K562 (cell line): ENCODE measurements around the gene TPX2. TPM values are rescaled to one million over a fixed set of nuclear protein-coding genes. Genes with fewer than 3 reads are reported as not detected.

ENCODE experiments used
- ARHGAP35 ChIP-seq: fragments of 450-650 bp; IDR thresholded peaks from 2 replicates; pipeline ENCODE4 v1.6.1; 2018; ENCODE audit not compliant: partially characterized antibody
- BMI1 ChIP-seq: fragments of 150-350 bp; IDR thresholded peaks from 2 replicates; pipeline ENCODE4 v1.6.1; 2014; ENCODE audit warnings: low read length
- CBFB ChIP-seq: sonication (generic); formaldehyde crosslinking; IDR thresholded peaks from 2 replicates; pipeline ENCODE4 v1.4.0; 2020; ENCODE audit warnings: mild to moderate bottlenecking, missing genetic modification reagents
- CBX1 ChIP-seq: sonication (generic); IDR thresholded peaks from 2 replicates; pipeline ENCODE4 v1.6.1; 2016; ENCODE audit warnings: antibody characterized with exemption, low read depth, mild to moderate bottlenecking
- GTF2E2 ChIP-seq: fragments of 200-800 bp; sonication (Bioruptor generic); IDR thresholded peaks from 2 replicates; pipeline ENCODE4 v1.6.1; 2016; ENCODE audit warnings: missing genetic modification characterization, missing compliant biosample characterization
- HDAC2 ChIP-seq: fragments of 450-650 bp; IDR thresholded peaks from 2 replicates; pipeline ENCODE4 v1.6.1; 2016; ENCODE audit warnings: mild to moderate bottlenecking
- KLF6 ChIP-seq: fragments of 250-450 bp; sonication (Bioruptor Pico); IDR thresholded peaks from 2 replicates; pipeline ENCODE4 v1.4.0; 2020; ENCODE audit warnings: mild to moderate bottlenecking, moderate library complexity, borderline replicate concordance
- MAFG ChIP-seq: fragments of 450-650 bp; conservative IDR thresholded peaks from 2 replicates; pipeline ENCODE4 v1.6.1; 2016; ENCODE audit warnings: missing genetic modification characterization, missing compliant biosample characterization
- NCOA2 ChIP-seq, 2 experiments: fragments of 450-650 bp; IDR thresholded peaks; 2 replicates each; pipeline ENCODE4 v1.6.1; 2018; ENCODE audit warnings: mild to moderate bottlenecking in 2 of 2, moderate library complexity in 1 of 2; ENCODE audit not compliant: partially characterized antibody in 2 of 2
- NCOA6 ChIP-seq: fragments of 450-650 bp; IDR thresholded peaks from 2 replicates; pipeline ENCODE4 v1.6.1; 2017; ENCODE audit warnings: mild to moderate bottlenecking
- NR1H2 ChIP-seq: sonication (generic); formaldehyde crosslinking; IDR thresholded peaks from 2 replicates; pipeline ENCODE4 v1.4.0; 2020; ENCODE audit warnings: mild to moderate bottlenecking, missing genetic modification reagents
- NR3C1 ChIP-seq: sonication (generic); formaldehyde crosslinking; IDR thresholded peaks from 2 replicates; pipeline ENCODE4 v1.8.1; 2022; ENCODE audit warnings: missing genetic modification reagents
- POLR2AphosphoS2 ChIP-seq: IDR thresholded peaks from 2 replicates; pipeline ENCODE4 v1.6.1; 2012; ENCODE audit warnings: low read length, improper control_type of control experiment
- RBM22 ChIP-seq: fragments of 200-400 bp; formaldehyde crosslinking; IDR thresholded peaks from 2 replicates; pipeline ENCODE4 v1.6.1; 2018; ENCODE audit warnings: low read length, low read depth; ENCODE audit not compliant: poor library complexity, severe bottlenecking
- SAP30 ChIP-seq: fragments of 200-600 bp; sonication (generic); IDR thresholded peaks from 2 replicates; pipeline ENCODE4 v1.6.1; 2012; ENCODE audit warnings: borderline replicate concordance, low read depth, mild to moderate bottlenecking, moderate library complexity, low read length, control low read depth, inconsistent platforms; ENCODE audit not compliant: insufficient read depth, poor library complexity, severe bottlenecking
- SIX5 ChIP-seq, 2 experiments: IDR thresholded peaks; 2 replicates each; pipeline ENCODE4 v1.6.1; 2011; ENCODE audit warnings: low read length in 2 of 2, borderline replicate concordance in 1 of 2, low read depth in 1 of 2, mild to moderate bottlenecking in 1 of 2, moderate library complexity in 1 of 2; ENCODE audit not compliant: insufficient read depth in 1 of 2
- SMC3 ChIP-seq: conservative IDR thresholded peaks from 2 replicates; pipeline ENCODE4 v1.6.1; 2011; ENCODE audit warnings: low read depth, low read length, improper control_type of control experiment; ENCODE audit not compliant: insufficient read depth
- TAL1 ChIP-seq: fragments of 450-650 bp; IDR thresholded peaks from 2 replicates; pipeline ENCODE4 v1.6.1; 2016; ENCODE audit warnings: mild to moderate bottlenecking
- YY1 ChIP-seq, 3 experiments: IDR thresholded peaks; 2 replicates each; pipeline ENCODE4 v1.6.1; 2011; ENCODE audit warnings: low read length in 2 of 3, mild to moderate bottlenecking in 2 of 3, moderate library complexity in 2 of 3, borderline replicate concordance in 1 of 3, control low read depth in 1 of 3, low read depth in 1 of 3; ENCODE audit not compliant: insufficient read depth in 3 of 3, insufficient replicate concordance in 2 of 3, control insufficient read depth in 1 of 3, insufficient read length in 1 of 3; ENCODE audit errors: extremely low read depth in 1 of 3
- ZBTB17 ChIP-seq: fragments of 450-650 bp; formaldehyde crosslinking; IDR thresholded peaks from 2 replicates; pipeline ENCODE4 v1.4.0; 2020; ENCODE audit warnings: mild to moderate bottlenecking
- ZNF184 ChIP-seq: sonication (generic); formaldehyde crosslinking; IDR thresholded peaks from 2 replicates; pipeline ENCODE4 v1.5.0; 2020; ENCODE audit warnings: missing genetic modification reagents
- ZNF23 ChIP-seq: fragments of 250-450 bp; sonication (Bioruptor Pico); IDR thresholded peaks from 2 replicates; pipeline ENCODE4 v1.4.0; 2020; ENCODE audit warnings: mild to moderate bottlenecking
- ZNF324 ChIP-seq: fragments of 250-450 bp; sonication (Bioruptor Pico); IDR thresholded peaks from 2 replicates; pipeline ENCODE4 v1.4.0; 2020; ENCODE audit warnings: mild to moderate bottlenecking
- ZNF41 ChIP-seq: fragments of 250-450 bp; sonication (Bioruptor Pico); conservative IDR thresholded peaks from 2 replicates; pipeline ENCODE4 v1.4.0; 2020; ENCODE audit warnings: mild to moderate bottlenecking
- ZNF766 ChIP-seq: fragments of 200-800 bp; sonication (Bioruptor generic); conservative IDR thresholded peaks from 2 replicates; pipeline ENCODE4 v1.6.1; 2016; ENCODE audit warnings: missing genetic modification characterization, missing compliant biosample characterization
- polyA plus RNA-seq, 8 experiments: library from polyadenylated mRNA; depleted of rRNA in 4 of 8; stranded (reverse) in 5 of 8; unstranded in 3 of 8; fragments of >200 nt; fragmentation: Nextera tagmentation in 2 of 8; fragmentation: Illumina TruSeq in 1 of 8; extraction: Ambion mirVana in 2 of 8; extraction: Trizol in 1 of 8; gene quantifications; 2 replicates each; pipeline versions ENCODE4 v1.2.1 to v1.2.3, GENCODE V29; 2011 to 2014; ENCODE audit warnings: inconsistent platforms in 1 of 8, missing spikeins in 1 of 8
- total RNA-seq, 7 experiments: library from RNA; depleted of rRNA in 6 of 7; stranded (reverse); fragments of >200 nt in 6 of 7; fragmentation: Illumina TruSeq in 2 of 7; extraction: Trizol in 2 of 7; gene quantifications; 2 replicates each; pipeline versions ENCODE4 v1.2.1 to v1.2.3, GENCODE V29; 2011 to 2021; ENCODE audit warnings: low replicate concordance in 1 of 7
- TF ChIP-seq, protein P1 (sequence below): sonication (generic); formaldehyde crosslinking; IDR thresholded peaks from 2 replicates; pipeline ENCODE4 v1.8.0; 2022; ENCODE audit warnings: mild to moderate bottlenecking, missing genetic modification reagents, borderline replicate concordance
- TF ChIP-seq, protein P2 (sequence below): fragments of 250-450 bp; sonication (Bioruptor Pico); IDR thresholded peaks from 2 replicates; pipeline ENCODE4 v1.5.0; 2021; ENCODE audit warnings: mild to moderate bottlenecking, borderline replicate concordance

TPX2 gene
- total and polyA plus RNA-seq, 9 of the 15 experiments (the other 6 are each of a cell fraction or from before 2014, with no cell fraction given) = 48.0 to 241 (median 133) TPM

DNA sequence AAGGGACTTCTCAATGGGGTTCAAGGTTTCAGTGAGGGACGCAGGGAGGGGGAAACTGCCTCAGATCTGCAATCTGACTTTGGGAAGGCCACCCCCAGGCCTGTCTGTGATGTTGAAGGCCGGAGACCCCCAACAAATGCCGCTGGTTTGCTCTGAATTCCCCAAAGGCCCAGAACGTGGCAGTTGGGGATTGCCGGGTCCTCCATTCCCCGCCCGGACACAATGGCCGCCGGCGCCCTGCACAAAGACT is 16.1 kb upstream of the TPX2 start (continued):
- TF ChIP-seq CBFB (no peak), MAFG (tag) (no peak), YY1 (IDR thresholded peaks at IDR 0.05; ENCODE audit: borderline replicate concordance in 1 of 3, control insufficient read depth in 1 of 3, extremely low read depth in 1 of 3, insufficient read depth in 3 of 3, insufficient read length in 1 of 3, insufficient replicate concordance in 2 of 3, low read depth in 1 of 3, low read length in 2 of 3) (peak in 2 of 3 experiments; percentile 80 to 89), ZNF766 (CRISPR knock-in tag) (peak; percentile 45), BMI1 (no peak), SIX5 (IDR thresholded peaks at IDR 0.05; ENCODE audit: borderline replicate concordance in 1 of 2, insufficient read depth in 1 of 2, low read depth in 1 of 2, low read length in 2 of 2) (no peak), KLF6 (CRISPR knock-in tag) (no peak), CBX1 (no peak; the same call in 1 of the 2 replicates), GTF2E2 (tag) (no peak), NCOA6 (no peak), RBM22 (peak; percentile 18), ZNF41 (CRISPR knock-in tag) (no peak), ZBTB17 (CRISPR knock-in tag) (no peak; the same call in 1 of the 2 replicates), ARHGAP35 (no peak), SMC3 (no peak), SAP30 (peak; percentile 36), NR3C1 (CRISPR knock-in tag) (no peak), ZNF324 (CRISPR knock-in tag) (no peak), NCOA2 (IDR thresholded peaks at IDR 0.05; ENCODE audit: partially characterized antibody in 2 of 2) (no peak), POLR2AphosphoS2 (no peak), HDAC2 (0 out of 2 replicates have a peak, but pooled peaks have one; percentile 36), ZNF184 (no peak), TAL1 (no peak), ZNF23 (no peak), NR1H2 (CRISPR knock-in tag) (no peak)
- TF ChIP-seq, protein P1, sequence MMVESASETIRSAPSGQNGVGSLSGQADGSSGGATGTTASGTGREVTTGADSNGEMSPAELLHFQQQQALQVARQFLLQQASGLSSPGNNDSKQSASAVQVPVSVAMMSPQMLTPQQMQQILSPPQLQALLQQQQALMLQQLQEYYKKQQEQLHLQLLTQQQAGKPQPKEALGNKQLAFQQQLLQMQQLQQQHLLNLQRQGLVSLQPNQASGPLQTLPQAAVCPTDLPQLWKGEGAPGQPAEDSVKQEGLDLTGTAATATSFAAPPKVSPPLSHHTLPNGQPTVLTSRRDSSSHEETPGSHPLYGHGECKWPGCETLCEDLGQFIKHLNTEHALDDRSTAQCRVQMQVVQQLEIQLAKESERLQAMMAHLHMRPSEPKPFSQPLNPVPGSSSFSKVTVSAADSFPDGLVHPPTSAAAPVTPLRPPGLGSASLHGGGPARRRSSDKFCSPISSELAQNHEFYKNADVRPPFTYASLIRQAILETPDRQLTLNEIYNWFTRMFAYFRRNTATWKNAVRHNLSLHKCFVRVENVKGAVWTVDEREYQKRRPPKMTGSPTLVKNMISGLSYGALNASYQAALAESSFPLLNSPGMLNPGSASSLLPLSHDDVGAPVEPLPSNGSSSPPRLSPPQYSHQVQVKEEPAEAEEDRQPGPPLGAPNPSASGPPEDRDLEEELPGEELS (CRISPR knock-in tag) = 0 out of 2 replicates have a peak, but pooled peaks have one; percentile 32
- TF ChIP-seq, protein P2, sequence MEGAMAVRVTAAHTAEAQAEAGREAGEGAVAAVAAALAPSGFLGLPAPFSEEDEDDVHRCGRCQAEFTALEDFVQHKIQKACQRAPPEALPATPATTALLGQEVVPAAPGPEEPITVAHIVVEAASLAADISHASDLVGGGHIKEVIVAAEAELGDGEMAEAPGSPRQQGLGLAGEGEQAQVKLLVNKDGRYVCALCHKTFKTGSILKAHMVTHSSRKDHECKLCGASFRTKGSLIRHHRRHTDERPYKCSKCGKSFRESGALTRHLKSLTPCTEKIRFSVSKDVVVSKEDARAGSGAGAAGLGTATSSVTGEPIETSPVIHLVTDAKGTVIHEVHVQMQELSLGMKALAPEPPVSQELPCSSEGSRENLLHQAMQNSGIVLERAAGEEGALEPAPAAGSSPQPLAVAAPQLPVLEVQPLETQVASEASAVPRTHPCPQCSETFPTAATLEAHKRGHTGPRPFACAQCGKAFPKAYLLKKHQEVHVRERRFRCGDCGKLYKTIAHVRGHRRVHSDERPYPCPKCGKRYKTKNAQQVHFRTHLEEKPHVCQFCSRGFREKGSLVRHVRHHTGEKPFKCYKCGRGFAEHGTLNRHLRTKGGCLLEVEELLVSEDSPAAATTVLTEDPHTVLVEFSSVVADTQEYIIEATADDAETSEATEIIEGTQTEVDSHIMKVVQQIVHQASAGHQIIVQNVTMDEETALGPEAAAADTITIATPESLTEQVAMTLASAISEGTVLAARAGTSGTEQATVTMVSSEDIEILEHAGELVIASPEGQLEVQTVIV (CRISPR knock-in tag) = no peak
